DOHH2 (cell line): Measurements from ENCODE around the gene RIPOR2.

Experiments
- EZH2phosphoT487 ChIP-seq: fragments of 200-600 bp; sonication (generic); IDR thresholded peaks from 2 replicates; pipeline ENCODE4 v1.6.1; 2017; ENCODE audit warnings: borderline replicate concordance, mild to moderate bottlenecking, antibody characterized with exemption, low read length, moderate library complexity, mixed read lengths
- TF ChIP-seq, protein P1 (sequence below): fragments of 200-600 bp; sonication (generic); IDR thresholded peaks from one replicate; pipeline ENCODE4 v1.5.1; 2014; ENCODE audit warnings: antibody characterized with exemption, mild to moderate bottlenecking, low read depth, low read length; ENCODE audit not compliant: poor library complexity, severe bottlenecking

DNA sequence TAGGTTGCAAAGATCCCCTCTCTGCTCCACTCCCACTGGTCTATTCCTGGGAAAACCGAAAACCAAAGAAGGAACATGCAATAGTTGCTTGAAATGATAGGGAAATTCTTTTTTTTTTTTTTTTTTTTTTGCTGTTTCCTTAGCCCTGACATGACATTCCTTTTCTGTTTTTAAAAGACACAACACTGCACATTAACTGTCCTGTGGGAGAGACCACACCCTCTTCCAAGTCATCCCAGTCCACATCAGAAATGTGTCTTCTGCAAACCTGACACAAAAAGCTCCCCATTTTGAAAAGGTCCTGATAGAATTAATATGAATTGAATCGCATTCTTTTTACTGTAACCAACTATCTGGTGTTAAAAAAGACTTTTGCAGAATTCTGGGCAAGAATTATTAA lies 43.4 kb upstream of the RIPOR2 start:
- TF ChIP-seq, protein P1, sequence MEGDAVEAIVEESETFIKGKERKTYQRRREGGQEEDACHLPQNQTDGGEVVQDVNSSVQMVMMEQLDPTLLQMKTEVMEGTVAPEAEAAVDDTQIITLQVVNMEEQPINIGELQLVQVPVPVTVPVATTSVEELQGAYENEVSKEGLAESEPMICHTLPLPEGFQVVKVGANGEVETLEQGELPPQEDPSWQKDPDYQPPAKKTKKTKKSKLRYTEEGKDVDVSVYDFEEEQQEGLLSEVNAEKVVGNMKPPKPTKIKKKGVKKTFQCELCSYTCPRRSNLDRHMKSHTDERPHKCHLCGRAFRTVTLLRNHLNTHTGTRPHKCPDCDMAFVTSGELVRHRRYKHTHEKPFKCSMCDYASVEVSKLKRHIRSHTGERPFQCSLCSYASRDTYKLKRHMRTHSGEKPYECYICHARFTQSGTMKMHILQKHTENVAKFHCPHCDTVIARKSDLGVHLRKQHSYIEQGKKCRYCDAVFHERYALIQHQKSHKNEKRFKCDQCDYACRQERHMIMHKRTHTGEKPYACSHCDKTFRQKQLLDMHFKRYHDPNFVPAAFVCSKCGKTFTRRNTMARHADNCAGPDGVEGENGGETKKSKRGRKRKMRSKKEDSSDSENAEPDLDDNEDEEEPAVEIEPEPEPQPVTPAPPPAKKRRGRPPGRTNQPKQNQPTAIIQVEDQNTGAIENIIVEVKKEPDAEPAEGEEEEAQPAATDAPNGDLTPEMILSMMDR = no peak
- TF ChIP-seq EZH2phosphoT487 = no peak
